HFF-Myc (cell line): ENCODE data around the gene GSG1L.

Experiments used
- DNase-seq: peaks from one replicate; pipeline ENCODE4 v3.0.0-alpha.2; 2011; ENCODE audit warnings: low read depth; ENCODE audit errors: extremely low read depth
- H3K4me3 ChIP-seq: replicated peaks from 2 replicates; pipeline ENCODE4 v1.5.1; 2011; ENCODE audit warnings: low read depth, mild to moderate bottlenecking, control low read depth, low read length
- TF ChIP-seq, protein P1 (sequence below): IDR thresholded peaks from 2 replicates; pipeline ENCODE4 v1.5.1; 2012; ENCODE audit warnings: mild to moderate bottlenecking, low read depth, low read length, control low read depth; ENCODE audit errors: missing control alignments

The GSG1L gene

GRCh38 chr16:27754788-27755690 is 308.5 kb downstream of the GSG1L start:
- no peak for DNase-seq
- H3K4me3 ChIP-seq: no peak overlapping the region
- TF ChIP-seq, protein P1, sequence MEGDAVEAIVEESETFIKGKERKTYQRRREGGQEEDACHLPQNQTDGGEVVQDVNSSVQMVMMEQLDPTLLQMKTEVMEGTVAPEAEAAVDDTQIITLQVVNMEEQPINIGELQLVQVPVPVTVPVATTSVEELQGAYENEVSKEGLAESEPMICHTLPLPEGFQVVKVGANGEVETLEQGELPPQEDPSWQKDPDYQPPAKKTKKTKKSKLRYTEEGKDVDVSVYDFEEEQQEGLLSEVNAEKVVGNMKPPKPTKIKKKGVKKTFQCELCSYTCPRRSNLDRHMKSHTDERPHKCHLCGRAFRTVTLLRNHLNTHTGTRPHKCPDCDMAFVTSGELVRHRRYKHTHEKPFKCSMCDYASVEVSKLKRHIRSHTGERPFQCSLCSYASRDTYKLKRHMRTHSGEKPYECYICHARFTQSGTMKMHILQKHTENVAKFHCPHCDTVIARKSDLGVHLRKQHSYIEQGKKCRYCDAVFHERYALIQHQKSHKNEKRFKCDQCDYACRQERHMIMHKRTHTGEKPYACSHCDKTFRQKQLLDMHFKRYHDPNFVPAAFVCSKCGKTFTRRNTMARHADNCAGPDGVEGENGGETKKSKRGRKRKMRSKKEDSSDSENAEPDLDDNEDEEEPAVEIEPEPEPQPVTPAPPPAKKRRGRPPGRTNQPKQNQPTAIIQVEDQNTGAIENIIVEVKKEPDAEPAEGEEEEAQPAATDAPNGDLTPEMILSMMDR: no peak

DNA sequence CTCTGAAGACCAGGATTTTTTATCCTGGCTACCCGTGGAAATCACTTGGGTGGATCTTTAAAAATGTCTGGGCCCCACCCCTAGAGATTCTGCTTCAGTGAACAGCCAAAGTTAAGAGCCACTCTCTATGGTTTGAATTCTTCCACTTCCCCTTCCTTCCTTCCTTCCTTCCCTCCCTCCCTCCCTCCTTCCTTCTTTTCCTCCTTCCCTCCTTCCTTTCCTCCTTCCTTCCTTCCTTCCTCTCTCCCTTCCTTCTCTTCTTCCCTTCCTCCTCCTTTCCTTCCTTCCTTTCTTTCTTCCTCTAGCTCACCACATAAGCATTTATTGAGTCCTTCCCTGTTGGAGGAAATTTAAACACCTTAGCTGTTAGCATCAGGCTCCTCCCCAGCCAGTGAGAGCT is 310.0 kb downstream of the GSG1L start:
- no peak overlapping the region for H3K4me3 ChIP-seq
- TF ChIP-seq, protein P1: no peak
- DNase-seq: no peak

- DNase-seq: no peak
- TF ChIP-seq, protein P1: no peak
- H3K4me3 ChIP-seq: no peak overlapping the region
Measured at GRCh38 chr16:27752241-27752640, 311.3 kb downstream of the GSG1L start.

- TF ChIP-seq, protein P1: no peak
- H3K4me3 ChIP-seq: no peak overlapping the region
- DNase-seq: no peak
Measured at GRCh38 chr16:27751676-27752075, 311.8 kb downstream of the GSG1L start.

DNA sequence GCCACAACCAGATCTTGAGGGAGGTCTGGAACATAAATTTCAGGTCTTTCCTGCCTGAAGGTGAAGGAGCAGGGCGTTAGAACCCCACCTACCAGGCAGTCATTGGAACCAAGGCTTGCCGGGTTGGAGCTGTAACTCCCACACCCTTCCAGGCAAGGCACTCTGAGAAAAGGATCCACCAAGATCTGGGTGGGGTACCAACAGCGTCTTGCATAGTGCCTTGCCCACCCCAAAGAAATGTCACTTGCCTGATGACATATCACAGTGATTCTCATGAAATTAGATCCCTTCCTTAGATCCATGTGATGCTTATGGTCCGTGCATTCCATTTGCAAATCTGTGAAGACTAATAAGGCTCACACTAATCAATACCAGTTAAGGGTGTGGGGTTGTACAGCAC is 312.3 kb downstream of the GSG1L start:
- TF ChIP-seq, protein P1: no peak
- DNase-seq: no peak
- no peak overlapping the region for H3K4me3 ChIP-seq

- TF ChIP-seq, protein P1: no peak
- DNase-seq: no peak
- no peak overlapping the region for H3K4me3 ChIP-seq
Measured at GRCh38 chr16:27749946-27750345, 313.6 kb downstream of the GSG1L start.

DNA sequence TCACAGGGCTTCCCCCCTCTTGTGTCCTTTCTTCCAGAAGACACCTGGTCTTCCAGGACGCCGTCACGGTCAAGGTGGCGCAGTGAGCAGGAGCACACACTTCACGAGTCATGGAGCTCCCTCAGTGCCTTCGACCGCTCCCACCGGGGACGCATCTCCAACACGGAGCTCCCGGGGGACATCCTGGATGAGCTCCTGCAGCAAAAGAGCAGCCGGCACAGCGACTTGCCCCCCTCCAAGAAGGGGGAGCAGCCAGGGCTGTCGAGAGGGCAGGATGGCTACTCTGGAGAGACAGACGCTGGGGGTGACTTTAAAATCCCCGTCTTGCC is 314.0 kb downstream of the GSG1L start:
- no peak overlapping the region for H3K4me3 ChIP-seq
- DNase-seq: no peak
- TF ChIP-seq, protein P1: no peak
